Breast epithelium (tissue), 3 donors: ENCODE data around the gene DOK1.

Experiments used
- POLR2A ChIP-seq: fragments of 450-650 bp; IDR thresholded peaks from one replicate; pipeline ENCODE4 v1.6.1; 2016; ENCODE audit warnings: antibody characterized with exemption, mild to moderate bottlenecking, moderate library complexity
- POLR2AphosphoS5 ChIP-seq, 3 donors: sonication (generic); formaldehyde crosslinking; IDR thresholded peaks; one replicate each; pipeline ENCODE4 v1.6.1; 2017; ENCODE audit warnings: antibody characterized with exemption in 3 of 3
- TF ChIP-seq, protein P1 (sequence below), 3 donors: fragments of 450-650 bp; IDR thresholded peaks; one replicate each; pipeline ENCODE4 v1.5.1; 2016 to 2017; ENCODE audit warnings: antibody characterized with exemption in 3 of 3, mild to moderate bottlenecking in 3 of 3, moderate library complexity in 3 of 3

DNA sequence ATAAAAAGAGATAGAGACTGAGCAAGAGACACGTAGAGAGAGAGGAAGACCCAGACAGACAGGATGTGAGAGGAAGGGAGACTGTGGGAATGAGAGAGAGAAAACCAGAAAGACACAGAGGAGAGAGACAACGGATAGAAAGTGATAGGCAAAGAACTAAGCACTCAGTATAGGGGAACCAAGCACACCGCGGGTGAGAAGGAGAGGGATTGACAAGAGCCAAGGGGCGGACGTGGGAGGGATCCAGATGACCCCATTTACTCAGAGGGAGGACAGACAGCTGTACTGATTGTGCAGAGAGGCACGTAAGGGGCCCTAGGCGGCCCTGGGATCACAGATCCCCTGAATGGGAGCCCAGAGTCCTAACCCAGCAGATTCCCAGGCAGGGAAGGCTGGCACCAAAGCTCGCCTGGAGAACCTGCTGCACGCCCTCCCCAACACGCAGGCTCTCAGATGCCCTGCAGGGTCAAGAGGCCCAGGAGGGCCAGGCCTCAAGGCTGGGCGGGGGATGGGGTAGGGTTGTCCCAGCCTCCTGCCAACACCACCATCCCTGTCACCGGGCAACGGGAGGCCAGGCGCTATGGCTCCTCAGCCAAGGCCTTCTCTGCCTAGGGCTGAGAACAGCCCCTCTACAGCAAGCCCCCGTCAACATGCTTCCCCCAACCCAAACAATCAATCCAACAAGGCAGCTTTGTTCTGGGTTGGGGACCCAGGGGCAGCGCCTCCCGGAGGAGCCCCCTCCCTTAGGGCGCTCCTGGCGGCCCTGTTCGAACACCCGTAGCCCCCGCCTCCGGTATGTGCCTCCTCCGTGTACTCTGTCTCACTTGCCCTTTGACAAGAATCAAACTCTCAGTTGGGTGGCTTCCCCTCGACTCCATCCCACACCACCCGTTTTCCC, 1.4 kb upstream of the DOK1 start:
- TF ChIP-seq, protein P1, sequence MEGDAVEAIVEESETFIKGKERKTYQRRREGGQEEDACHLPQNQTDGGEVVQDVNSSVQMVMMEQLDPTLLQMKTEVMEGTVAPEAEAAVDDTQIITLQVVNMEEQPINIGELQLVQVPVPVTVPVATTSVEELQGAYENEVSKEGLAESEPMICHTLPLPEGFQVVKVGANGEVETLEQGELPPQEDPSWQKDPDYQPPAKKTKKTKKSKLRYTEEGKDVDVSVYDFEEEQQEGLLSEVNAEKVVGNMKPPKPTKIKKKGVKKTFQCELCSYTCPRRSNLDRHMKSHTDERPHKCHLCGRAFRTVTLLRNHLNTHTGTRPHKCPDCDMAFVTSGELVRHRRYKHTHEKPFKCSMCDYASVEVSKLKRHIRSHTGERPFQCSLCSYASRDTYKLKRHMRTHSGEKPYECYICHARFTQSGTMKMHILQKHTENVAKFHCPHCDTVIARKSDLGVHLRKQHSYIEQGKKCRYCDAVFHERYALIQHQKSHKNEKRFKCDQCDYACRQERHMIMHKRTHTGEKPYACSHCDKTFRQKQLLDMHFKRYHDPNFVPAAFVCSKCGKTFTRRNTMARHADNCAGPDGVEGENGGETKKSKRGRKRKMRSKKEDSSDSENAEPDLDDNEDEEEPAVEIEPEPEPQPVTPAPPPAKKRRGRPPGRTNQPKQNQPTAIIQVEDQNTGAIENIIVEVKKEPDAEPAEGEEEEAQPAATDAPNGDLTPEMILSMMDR (IDR thresholded peaks at IDR 0.05): no peak
- TF ChIP-seq POLR2A (no peak), POLR2AphosphoS5 (IDR thresholded peaks at IDR 0.05) (no peak)
